H9 (cell line): ENCODE measurements around the gene PLXNB3. TPM values are rescaled to one million over a fixed set of nuclear protein-coding genes. Genes with fewer than 3 reads are reported as not detected.

Experiments used
- DNase-seq: peaks from one replicate; pipeline ENCODE4 v3.0.0-alpha.2; 2017
- H2AFZ ChIP-seq: one replicate; pipeline ENCODE4 v1.6.1; 2013; ENCODE audit warnings: mild to moderate bottlenecking, low read length, control low read depth, moderate library complexity
- H2AK5ac ChIP-seq: 2 replicates; pipeline ENCODE4 v1.6.1; 2013; ENCODE audit warnings: low read length, control low read depth, mixed read lengths; ENCODE audit not compliant: insufficient read length
- H2BK120ac ChIP-seq: one replicate; pipeline ENCODE4 v1.6.1; 2013; ENCODE audit warnings: low read depth, mild to moderate bottlenecking, low read length, control low read depth, inconsistent platforms; ENCODE audit not compliant: poor library complexity, severe bottlenecking
- H2BK12ac ChIP-seq: 2 replicates; pipeline ENCODE4 v1.6.1; 2013; ENCODE audit warnings: low read length, control low read depth, mixed read lengths, low read depth; ENCODE audit not compliant: insufficient read length
- H2BK15ac ChIP-seq: 2 replicates; pipeline ENCODE4 v1.6.1; 2013; ENCODE audit warnings: low read depth, low read length, control low read depth
- H2BK20ac ChIP-seq: one replicate; pipeline ENCODE4 v1.6.1; 2013; ENCODE audit warnings: low read depth, mild to moderate bottlenecking, low read length, control low read depth, inconsistent platforms; ENCODE audit not compliant: poor library complexity, severe bottlenecking
- H2BK5ac ChIP-seq: 2 replicates; pipeline ENCODE4 v1.6.1; 2013; ENCODE audit warnings: low read length, control low read depth, mixed read lengths; ENCODE audit not compliant: insufficient read length
- H3K14ac ChIP-seq: 2 replicates; pipeline ENCODE4 v1.6.1; 2013; ENCODE audit warnings: low read length, control low read depth; ENCODE audit not compliant: insufficient read depth
- H3K18ac ChIP-seq: 2 replicates; pipeline ENCODE4 v1.6.1; 2013; ENCODE audit warnings: low read depth, mild to moderate bottlenecking, mixed read lengths, low read length, control low read depth; ENCODE audit not compliant: insufficient read length
- H3K23ac ChIP-seq: 2 replicates; pipeline ENCODE4 v1.6.1; 2013; ENCODE audit warnings: low read length, control low read depth, mixed read lengths, low read depth; ENCODE audit not compliant: insufficient read length
- H3K23me2 ChIP-seq: 2 replicates; pipeline ENCODE4 v1.6.1; 2013; ENCODE audit warnings: low read depth, mild to moderate bottlenecking, mixed read lengths, low read length, control low read depth; ENCODE audit not compliant: insufficient read length, poor library complexity, severe bottlenecking
- H3K27ac ChIP-seq: 2 replicates; pipeline ENCODE4 v1.5.1; 2013; ENCODE audit warnings: low read length, control low read depth, mixed read lengths, low read depth; ENCODE audit not compliant: insufficient read length
- H3K27me3 ChIP-seq: 2 replicates; pipeline ENCODE4 v1.6.1; 2013; ENCODE audit warnings: low read length, control low read depth, inconsistent platforms; ENCODE audit not compliant: insufficient read depth
- H3K4ac ChIP-seq: 2 replicates; pipeline ENCODE4 v1.6.1; 2013; ENCODE audit warnings: low read depth, mild to moderate bottlenecking, control low read depth, inconsistent platforms, low read length, moderate library complexity
- H3K4me1 ChIP-seq: 2 replicates; pipeline ENCODE4 v1.6.1; 2013; ENCODE audit warnings: low read length, control low read depth, inconsistent platforms; ENCODE audit not compliant: insufficient read depth
- H3K4me2 ChIP-seq: 2 replicates; pipeline ENCODE4 v1.6.1; 2013; ENCODE audit warnings: low read length, control low read depth, mixed read lengths; ENCODE audit not compliant: insufficient read length, insufficient read depth
- H3K56ac ChIP-seq: 2 replicates; pipeline ENCODE4 v1.6.1; 2013; ENCODE audit warnings: low read depth, mild to moderate bottlenecking, mixed read lengths, low read length, control low read depth; ENCODE audit not compliant: insufficient read length
- H3K79me1 ChIP-seq: 2 replicates; pipeline ENCODE4 v1.6.1; 2013; ENCODE audit warnings: low read depth, mild to moderate bottlenecking, moderate library complexity, low read length, control low read depth, inconsistent platforms; ENCODE audit not compliant: insufficient read depth, poor library complexity, severe bottlenecking
- H3K79me2 ChIP-seq: 2 replicates; pipeline ENCODE4 v1.6.1; 2013; ENCODE audit warnings: low read length, control low read depth, inconsistent platforms; ENCODE audit not compliant: insufficient read depth
- H3K9ac ChIP-seq: 2 replicates; pipeline ENCODE4 v1.6.1; 2013; ENCODE audit warnings: low read length, control low read depth, mixed read lengths; ENCODE audit not compliant: insufficient read length; ENCODE audit errors: extremely low read depth
- H3K9me3 ChIP-seq: one replicate; pipeline ENCODE4 v1.6.1; 2013; ENCODE audit warnings: low read depth, low read length, inconsistent platforms; ENCODE audit not compliant: control insufficient read depth
- H3T11ph ChIP-seq: one replicate; pipeline ENCODE4 v1.6.1; 2013; ENCODE audit warnings: mild to moderate bottlenecking, low read length, control low read depth, inconsistent platforms
- H4K20me1 ChIP-seq: one replicate; pipeline ENCODE4 v1.6.1; 2013; ENCODE audit not compliant: control insufficient read depth, insufficient read length, insufficient read depth
- H4K5ac ChIP-seq: 2 replicates; pipeline ENCODE4 v1.6.1; 2013; ENCODE audit warnings: low read depth, mild to moderate bottlenecking, mixed read lengths, low read length, control low read depth; ENCODE audit not compliant: insufficient read length
- H4K8ac ChIP-seq: replicated peaks from 2 replicates; pipeline ENCODE4 v1.6.1; 2013; ENCODE audit warnings: low read length, control low read depth, mixed read lengths, low read depth; ENCODE audit not compliant: insufficient read length
- H4K91ac ChIP-seq: 2 replicates; pipeline ENCODE4 v1.6.1; 2013; ENCODE audit warnings: low read depth, mild to moderate bottlenecking, moderate library complexity, mixed read lengths, low read length, control low read depth; ENCODE audit not compliant: insufficient read length
- H3K27ac Mint-ChIP-seq, 3 experiments: 2 replicates in 2 of 3; 3 replicates in 1 of 3; pipeline ENCODE4 v1.8.0; 2020 to 2021; ENCODE audit warnings: mixed read lengths in 3 of 3, mild to moderate bottlenecking in 1 of 3, moderate library complexity in 1 of 3
- H3K27me3 Mint-ChIP-seq: 2 replicates; pipeline ENCODE4 v1.8.0; 2021; ENCODE audit warnings: low read depth, mild to moderate bottlenecking, moderate library complexity, mixed read lengths
- H3K36me3 Mint-ChIP-seq, 3 experiments: 2 replicates in 2 of 3; 3 replicates in 1 of 3; pipeline ENCODE4 v1.8.0; 2020 to 2021; ENCODE audit warnings: low read depth in 3 of 3, mixed read lengths in 3 of 3; ENCODE audit not compliant: insufficient read depth in 1 of 3
- H3K4me1 Mint-ChIP-seq, 2 experiments: 2 replicates each; pipeline ENCODE4 v1.8.0; 2020; ENCODE audit warnings: mixed read lengths in 2 of 2
- H3K4me3 Mint-ChIP-seq, 2 experiments: 2 replicates in 1 of 2; 3 replicates in 1 of 2; pipeline ENCODE4 v1.8.0; 2020 to 2021; ENCODE audit warnings: mild to moderate bottlenecking in 2 of 2, mixed read lengths in 2 of 2, moderate library complexity in 1 of 2
- H3K9me3 Mint-ChIP-seq, 2 experiments: 2 replicates in 1 of 2; 3 replicates in 1 of 2; pipeline ENCODE4 v1.8.0; 2020; ENCODE audit warnings: mild to moderate bottlenecking in 2 of 2, mixed read lengths in 2 of 2, moderate library complexity in 1 of 2
- WGBS: extraction: QIAGEN DNeasy Blood & Tissue Kit; methylation state at CpG from one replicate; pipeline ENCODE4 v1.1.7; 2013; ENCODE audit warnings: missing lambda C conversion rate, low lambda C conversion rate, mixed read lengths; ENCODE audit not compliant: insufficient read length; ENCODE audit errors: extremely low coverage; 5-methylcytosine and 5-hydroxymethylcytosine counted together
- total RNA-seq: library from RNA; stranded (reverse); gene quantifications from 2 replicates; pipeline ENCODE4 v1.2.1, GENCODE V29; 2021
- TF ChIP-seq, protein P1 (sequence below): fragments of 200-600 bp; sonication (generic); conservative IDR thresholded peaks from 3 replicates; pipeline ENCODE4 v1.8.0; 2021; ENCODE audit warnings: antibody characterized with exemption, mild to moderate bottlenecking

Gene PLXNB3
- total RNA-seq, 1 experiment from 2014 or later, result 1.9 TPM

DNA sequence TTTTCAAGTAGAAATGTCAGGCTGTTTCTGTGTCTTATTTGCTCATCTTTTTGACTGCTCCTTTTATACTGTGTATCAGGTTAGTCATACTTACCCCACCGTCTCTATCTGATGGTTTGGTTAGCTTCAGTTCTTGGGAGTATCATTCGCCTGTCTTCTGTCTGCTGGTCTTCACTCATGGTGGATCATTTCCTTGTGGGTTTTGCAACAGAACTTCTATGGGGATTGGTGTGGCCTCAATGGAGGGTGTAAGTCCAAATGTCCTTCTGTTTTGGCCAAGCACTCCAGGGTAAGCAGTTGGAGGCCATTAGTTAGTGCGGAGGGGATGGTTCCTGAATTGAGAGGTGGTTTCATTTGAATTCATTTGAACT is 32.2 kb upstream of the PLXNB3 start:
- H3K4me3 Mint-ChIP-seq, result no peak overlapping the region
- H3K4me1 Mint-ChIP-seq, result peaks cover 17 to 19% of the 10 kb centered on the region in 2 experiments
- WGBS, result no CpG with 5 or more reads among the region's 3 CpGs
- Histone ChIP-seq H4K91ac (no peak overlapping the region), H3K27ac (no peak overlapping the region), H3K4me1 (no peaks in the 10 kb centered on the region), H2BK20ac (no peak overlapping the region), H2BK120ac (no peak overlapping the region), H3K56ac (no peak overlapping the region), H3K79me1 (no peaks in the 10 kb centered on the region), H2BK15ac (no peak overlapping the region), H3K27me3 (no peaks in the 10 kb centered on the region), H3K9me3 (peaks cover 49% of the 10 kb centered on the region), H2BK12ac (no peak overlapping the region), H3K18ac (no peak overlapping the region), H4K20me1 (no peaks in the 10 kb centered on the region), H3T11ph (no peak overlapping the region), H4K5ac (no peak overlapping the region), H2AK5ac (no peak overlapping the region), H3K79me2 (no peaks in the 10 kb centered on the region), H3K23me2 (no peaks in the 10 kb centered on the region), H2BK5ac (no peak overlapping the region), H2AFZ (no peak overlapping the region), H3K4me2 (no peak overlapping the region), H3K4ac (no peak overlapping the region), H3K9ac (no peak overlapping the region), H3K14ac (no peak overlapping the region), H4K8ac (no peak overlapping the region), H3K23ac (no peak overlapping the region)
- TF ChIP-seq, protein P1, sequence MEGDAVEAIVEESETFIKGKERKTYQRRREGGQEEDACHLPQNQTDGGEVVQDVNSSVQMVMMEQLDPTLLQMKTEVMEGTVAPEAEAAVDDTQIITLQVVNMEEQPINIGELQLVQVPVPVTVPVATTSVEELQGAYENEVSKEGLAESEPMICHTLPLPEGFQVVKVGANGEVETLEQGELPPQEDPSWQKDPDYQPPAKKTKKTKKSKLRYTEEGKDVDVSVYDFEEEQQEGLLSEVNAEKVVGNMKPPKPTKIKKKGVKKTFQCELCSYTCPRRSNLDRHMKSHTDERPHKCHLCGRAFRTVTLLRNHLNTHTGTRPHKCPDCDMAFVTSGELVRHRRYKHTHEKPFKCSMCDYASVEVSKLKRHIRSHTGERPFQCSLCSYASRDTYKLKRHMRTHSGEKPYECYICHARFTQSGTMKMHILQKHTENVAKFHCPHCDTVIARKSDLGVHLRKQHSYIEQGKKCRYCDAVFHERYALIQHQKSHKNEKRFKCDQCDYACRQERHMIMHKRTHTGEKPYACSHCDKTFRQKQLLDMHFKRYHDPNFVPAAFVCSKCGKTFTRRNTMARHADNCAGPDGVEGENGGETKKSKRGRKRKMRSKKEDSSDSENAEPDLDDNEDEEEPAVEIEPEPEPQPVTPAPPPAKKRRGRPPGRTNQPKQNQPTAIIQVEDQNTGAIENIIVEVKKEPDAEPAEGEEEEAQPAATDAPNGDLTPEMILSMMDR, result no peak
- H3K36me3 Mint-ChIP-seq, result peaks cover 12 to 41% (median 40%) of the 10 kb centered on the region in 3 experiments
- H3K27ac Mint-ChIP-seq, result no peak overlapping the region
- peaks cover 77 to 84% of the 10 kb centered on the region in 2 experiments for H3K9me3 Mint-ChIP-seq
- H3K27me3 Mint-ChIP-seq, result no peaks in the 10 kb centered on the region; the same call in 1 of the 2 replicates
- DNase-seq, result no peak
